IMR-90 (cell line): ENCODE results near the gene PPP3CA. TPM values are rescaled to one million over a fixed set of nuclear protein-coding genes. Genes with fewer than 3 reads are reported as not detected.

Source experiments
- ATAC-seq: fragments of 200-7000 bp; cut with Tn5 transposase; 2 replicates; pipeline ENCODE4 v1.9.1; 2020; ENCODE audit warnings: low read depth, mild to moderate bottlenecking, moderate library complexity
- BruUV-seq: library from RNA; stranded (reverse); fragments of 400-500 nt; replicated peaks from 2 replicates; lab custom pipeline; 2021; lab: Mats Ljungman, UMichigan
- CTCF ChIA-PET: fragments of 300-600 bp; formaldehyde crosslinking; extraction: SDS; loops from one replicate; lab custom pipeline; 2021; ENCODE audit warnings: antibody characterized with exemption; lab: Yijun Ruan, JAX
- POLR2A ChIA-PET: fragments of 300-600 bp; sonication (Branson Sonifier 250); formaldehyde crosslinking; loops from one replicate; lab custom pipeline; 2022; ENCODE audit warnings: antibody characterized with exemption; ENCODE audit not compliant: unreplicated experiment; lab: Charles Lee
- DNase-seq: peaks from one replicate; pipeline ENCODE4 v3.0.0; 2013
- H2AFZ ChIP-seq: replicated peaks from 2 replicates; pipeline ENCODE3; 2013; ENCODE audit warnings: low read length, mild to moderate bottlenecking; ENCODE audit not compliant: poor library complexity
- H2AK5ac ChIP-seq: 2 replicates; pipeline ENCODE4 v1.6.1; 2013; ENCODE audit warnings: low read depth, low read length, inconsistent platforms
- H2AK9ac ChIP-seq: replicated peaks from 2 replicates; pipeline ENCODE3; 2013; ENCODE audit warnings: mild to moderate bottlenecking, low read depth, low read length, moderate library complexity; ENCODE audit not compliant: poor library complexity
- H2BK120ac ChIP-seq: 2 replicates; pipeline ENCODE4 v1.6.1; 2013; ENCODE audit warnings: low read depth, low read length, inconsistent platforms
- H2BK15ac ChIP-seq: 3 replicates; pipeline ENCODE4 v1.6.1; 2013; ENCODE audit warnings: low read depth, low read length, inconsistent platforms
- H2BK20ac ChIP-seq: 2 replicates; pipeline ENCODE4 v1.6.1; 2013; ENCODE audit warnings: low read depth, mild to moderate bottlenecking, inconsistent platforms, low read length, moderate library complexity
- H2BK5ac ChIP-seq: 2 replicates; pipeline ENCODE4 v1.6.1; 2013; ENCODE audit warnings: mild to moderate bottlenecking, low read depth, low read length, inconsistent platforms; ENCODE audit not compliant: poor library complexity, severe bottlenecking
- H3K14ac ChIP-seq: replicated peaks from 2 replicates; pipeline ENCODE4 v1.6.1; 2013; ENCODE audit warnings: low read depth, low read length, inconsistent platforms
- H3K18ac ChIP-seq: 2 replicates; pipeline ENCODE4 v1.6.1; 2013; ENCODE audit warnings: low read depth, low read length, control low read depth
- H3K23ac ChIP-seq: 2 replicates; pipeline ENCODE4 v1.6.1; 2013; ENCODE audit warnings: low read depth, low read length, inconsistent platforms
- H3K27ac ChIP-seq: 2 replicates; pipeline ENCODE4 v1.5.1; 2013; ENCODE audit warnings: mild to moderate bottlenecking, control low read depth, low read length; ENCODE audit not compliant: insufficient read depth
- H3K27me3 ChIP-seq: 2 replicates; pipeline ENCODE4 v1.6.1; 2013; ENCODE audit warnings: low read length; ENCODE audit not compliant: control insufficient read depth, insufficient read depth
- H3K36me3 ChIP-seq: 2 replicates; pipeline ENCODE4 v1.6.1; 2013; ENCODE audit warnings: low read length, mixed read lengths; ENCODE audit not compliant: control insufficient read depth, insufficient read depth
- H3K4ac ChIP-seq: 2 replicates; pipeline ENCODE4 v1.6.1; 2013; ENCODE audit warnings: low read depth, low read length, inconsistent platforms
- H3K4me1 ChIP-seq: 2 replicates; pipeline ENCODE4 v1.6.1; 2013; ENCODE audit warnings: low read length, mixed read lengths; ENCODE audit not compliant: control insufficient read depth, insufficient read depth
- H3K4me2 ChIP-seq: 2 replicates; pipeline ENCODE4 v1.6.1; 2013; ENCODE audit warnings: low read depth, mild to moderate bottlenecking, control low read depth, low read length, moderate library complexity
- H3K4me3 ChIP-seq: 2 replicates; pipeline ENCODE4 v1.5.1; 2013; ENCODE audit warnings: low read depth, mild to moderate bottlenecking, control low read depth, low read length, moderate library complexity; ENCODE audit not compliant: insufficient read depth
- H3K56ac ChIP-seq: 2 replicates; pipeline ENCODE4 v1.6.1; 2013; ENCODE audit warnings: low read length, inconsistent platforms; ENCODE audit not compliant: insufficient read depth; ENCODE audit errors: extremely low read depth
- H3K79me1 ChIP-seq, 2 experiments: 2 replicates each; pipeline ENCODE4 v1.6.1; 2013; ENCODE audit warnings: low read length in 2 of 2, inconsistent platforms in 1 of 2, low read depth in 1 of 2
- H3K9ac ChIP-seq: 2 replicates; pipeline ENCODE4 v1.6.1; 2013; ENCODE audit warnings: low read depth, low read length, control low read depth
- H3K9me1 ChIP-seq: 2 replicates; pipeline ENCODE4 v1.6.1; 2013; ENCODE audit warnings: low read length, inconsistent platforms; ENCODE audit not compliant: insufficient read depth
- H3K9me3 ChIP-seq: 2 replicates; pipeline ENCODE4 v1.6.1; 2013; ENCODE audit warnings: low read length; ENCODE audit not compliant: control insufficient read depth, insufficient read depth
- H4K20me1 ChIP-seq: 2 replicates; pipeline ENCODE4 v1.6.1; 2013; ENCODE audit warnings: low read length, inconsistent platforms; ENCODE audit not compliant: insufficient read depth
- H4K5ac ChIP-seq: 2 replicates; pipeline ENCODE4 v1.6.1; 2013; ENCODE audit warnings: mild to moderate bottlenecking, low read depth, low read length, control low read depth
- H4K8ac ChIP-seq, 2 experiments: 2 replicates each; pipeline ENCODE4 v1.6.1; 2013; ENCODE audit warnings: low read depth in 2 of 2, low read length in 2 of 2, control low read depth in 1 of 2, inconsistent platforms in 1 of 2
- H4K91ac ChIP-seq: 2 replicates; pipeline ENCODE4 v1.6.1; 2013; ENCODE audit warnings: low read depth, low read length, inconsistent platforms; ENCODE audit not compliant: insufficient read depth
- BHLHE40 ChIP-seq: fragments of 150-350 bp; IDR thresholded peaks from 2 replicates; pipeline ENCODE4 v1.6.1; 2016; ENCODE audit warnings: mild to moderate bottlenecking, low read depth, low read length
- CEBPB ChIP-seq: IDR thresholded peaks from 2 replicates; pipeline ENCODE4 v1.6.1; 2012; ENCODE audit warnings: low read depth, low read length, improper control_type of control experiment
- CHD1 ChIP-seq: IDR thresholded peaks from 2 replicates; pipeline ENCODE4 v1.6.1; 2012; ENCODE audit warnings: low read depth, low read length, improper control_type of control experiment
- ELK1 ChIP-seq: fragments of 150-350 bp; IDR thresholded peaks from 2 replicates; pipeline ENCODE4 v1.6.1; 2016; ENCODE audit warnings: low read depth, mild to moderate bottlenecking, low read length, moderate library complexity, borderline replicate concordance
- FOS ChIP-seq: fragments of 150-350 bp; IDR thresholded peaks from 2 replicates; pipeline ENCODE4 v1.6.1; 2016; ENCODE audit warnings: low read depth, low read length
- MAZ ChIP-seq: IDR thresholded peaks from 2 replicates; pipeline ENCODE4 v1.6.1; 2012; ENCODE audit warnings: low read depth, mild to moderate bottlenecking, low read length, improper control_type of control experiment, moderate library complexity, borderline replicate concordance
- NFE2L2 ChIP-seq: fragments of 150-350 bp; IDR thresholded peaks from 2 replicates; pipeline ENCODE4 v1.6.1; 2016; ENCODE audit warnings: low read depth, mild to moderate bottlenecking, low read length
- POLR2A ChIP-seq: IDR thresholded peaks from 2 replicates; pipeline ENCODE4 v1.6.1; 2012; ENCODE audit warnings: mild to moderate bottlenecking, low read depth, low read length
- RAD21 ChIP-seq: IDR thresholded peaks from 2 replicates; pipeline ENCODE4 v1.6.1; 2012; ENCODE audit warnings: low read length, improper control_type of control experiment
- RCOR1 ChIP-seq: IDR thresholded peaks from 2 replicates; pipeline ENCODE4 v1.6.1; 2012; ENCODE audit warnings: mild to moderate bottlenecking, low read length, improper control_type of control experiment; ENCODE audit not compliant: insufficient replicate concordance
- RFX5 ChIP-seq: IDR thresholded peaks from 2 replicates; pipeline ENCODE4 v1.8.0; 2012; ENCODE audit warnings: low read depth, mild to moderate bottlenecking, low read length, moderate library complexity
- USF2 ChIP-seq: fragments of 150-350 bp; IDR thresholded peaks from 2 replicates; pipeline ENCODE4 v1.6.1; 2017; ENCODE audit warnings: mild to moderate bottlenecking, antibody characterized with exemption, low read length, low read depth
- WGBS, 2 experiments: methylation state at CpG; one replicate each; pipeline versions ENCODE4 v1.1.5 to v1.1.7; 2013; ENCODE audit warnings: missing lambda C conversion rate in 2 of 2; ENCODE audit not compliant: insufficient read length in 1 of 2; ENCODE audit errors: extremely low coverage in 2 of 2; 5-methylcytosine and 5-hydroxymethylcytosine counted together
- dilution Hi-C: fragments of 300-500 bp; cut with HindIII; formaldehyde crosslinking; loops from one replicate; pipeline ENCODE4 v1.14.3; 2018; ENCODE audit warnings: low sequenced_read_pairs; ENCODE audit not compliant: unreplicated experiment
- in situ Hi-C: fragments of 300-500 bp; cut with MboI; formaldehyde crosslinking; loops from 3 replicates; pipeline ENCODE4 v1.14.3; 2019; ENCODE audit warnings: low sequenced_read_pairs, inconsistent platforms, mixed read lengths
- intact Hi-C: fragments of 100-400 bp; cut with micrococcal nuclease; formaldehyde crosslinking; loops from 2 replicates; pipeline ENCODE4 v1.10.0; 2022
- polyA plus RNA-seq, 3 experiments: library from polyadenylated mRNA; depleted of rRNA; stranded (reverse); fragments of >200 nt; gene quantifications; 2 replicates each; pipeline ENCODE4 v1.2.3, GENCODE V29; 2012; ENCODE audit warnings: low replicate concordance in 1 of 3
- total RNA-seq: library from RNA; depleted of rRNA; stranded (reverse); fragments of >200 nt; gene quantifications from 2 replicates; pipeline ENCODE4 v1.2.3, GENCODE V29; 2012

PPP3CA gene
- total and polyA plus RNA-seq, 2 of the 4 experiments (the other 2 are of a cell fraction), result 14.5 to 48.6 TPM

GRCh38 chr4:101064541-101065180 is 282.7 kb downstream of the PPP3CA start:
- no TSS peak for BruUV-seq
- ChIA-PET POLR2A (no interaction called here), CTCF (no interaction called here)
- no peak overlapping the region for H4K5ac ChIP-seq
- no peak overlapping the region for H4K8ac ChIP-seq
- H2BK120ac ChIP-seq, result no peak overlapping the region
- no peak overlapping the region for H2AFZ ChIP-seq
- no peaks in the 10 kb centered on the region for H3K27me3 ChIP-seq
- no peak overlapping the region for H2AK5ac ChIP-seq
- H3K9me1 ChIP-seq, result no peaks in the 10 kb centered on the region
- no peaks in the 10 kb centered on the region for H3K79me1 ChIP-seq
- no peak overlapping the region for H4K91ac ChIP-seq
- H2BK20ac ChIP-seq, result no peak overlapping the region
- H3K4ac ChIP-seq, result no peak overlapping the region
- ATAC-seq, result no peak
- H3K18ac ChIP-seq, result no peak overlapping the region
- H2BK15ac ChIP-seq, result no peak overlapping the region
- TF ChIP-seq RFX5, result no peak
- TF ChIP-seq USF2, result no peak
- no peak for TF ChIP-seq CHD1
- no peak for TF ChIP-seq NFE2L2
- no peak for TF ChIP-seq ELK1
- TF ChIP-seq CEBPB, result no peak
- no peak for TF ChIP-seq POLR2A
- no peak for TF ChIP-seq BHLHE40
- TF ChIP-seq MAZ, result no peak
- no peak for TF ChIP-seq FOS
- TF ChIP-seq RAD21, result no peak
- no peak for TF ChIP-seq RCOR1
- DNase-seq, result no peak
- no peak overlapping the region for H3K23ac ChIP-seq
- no peak overlapping the region for H2AK9ac ChIP-seq
- intact Hi-C loops, result no loop called here
- H3K27ac ChIP-seq, result no peak overlapping the region
- H3K4me3 ChIP-seq, result no peak overlapping the region
- in situ Hi-C loops, result no loop called here
- dilution Hi-C loops, result no loop called here
- H3K4me1 ChIP-seq, result no peaks in the 10 kb centered on the region
- no peaks in the 10 kb centered on the region for H4K20me1 ChIP-seq
- no peak overlapping the region for H3K14ac ChIP-seq
- H2BK5ac ChIP-seq, result no peak overlapping the region
- H3K4me2 ChIP-seq, result no peak overlapping the region
- H3K9ac ChIP-seq, result no peak overlapping the region
- H3K9me3 ChIP-seq, result no peaks in the 10 kb centered on the region
- H3K56ac ChIP-seq, result no peak overlapping the region
- WGBS, 2 experiments, result no CpG with 5 or more reads among the region's 1 CpG
- peaks cover 2% of the 10 kb centered on the region; the same call in 1 of the 2 replicates for H3K36me3 ChIP-seq
